Regular cardiac myocyte (primary cell): ENCODE measurements around the gene TLR8. TPM values are rescaled to one million over a fixed set of nuclear protein-coding genes. Genes with fewer than 3 reads are reported as not detected.

Experiments
- total RNA-seq: library from RNA; depleted of rRNA; stranded (reverse); fragments of >200 nt; gene quantifications from 2 replicates; pipeline ENCODE4 v1.2.3, GENCODE V29; 2014

Gene TLR8
- not detected in 2 replicates for total RNA-seq

GRCh38 chrX:12906046-12906761, at the start of gene TLR8:
Gene TLR8, plus strand, starts transcription at chrX:12906620. Its CDS starts 87 bp downstream, at chrX:12906707.

DNA sequence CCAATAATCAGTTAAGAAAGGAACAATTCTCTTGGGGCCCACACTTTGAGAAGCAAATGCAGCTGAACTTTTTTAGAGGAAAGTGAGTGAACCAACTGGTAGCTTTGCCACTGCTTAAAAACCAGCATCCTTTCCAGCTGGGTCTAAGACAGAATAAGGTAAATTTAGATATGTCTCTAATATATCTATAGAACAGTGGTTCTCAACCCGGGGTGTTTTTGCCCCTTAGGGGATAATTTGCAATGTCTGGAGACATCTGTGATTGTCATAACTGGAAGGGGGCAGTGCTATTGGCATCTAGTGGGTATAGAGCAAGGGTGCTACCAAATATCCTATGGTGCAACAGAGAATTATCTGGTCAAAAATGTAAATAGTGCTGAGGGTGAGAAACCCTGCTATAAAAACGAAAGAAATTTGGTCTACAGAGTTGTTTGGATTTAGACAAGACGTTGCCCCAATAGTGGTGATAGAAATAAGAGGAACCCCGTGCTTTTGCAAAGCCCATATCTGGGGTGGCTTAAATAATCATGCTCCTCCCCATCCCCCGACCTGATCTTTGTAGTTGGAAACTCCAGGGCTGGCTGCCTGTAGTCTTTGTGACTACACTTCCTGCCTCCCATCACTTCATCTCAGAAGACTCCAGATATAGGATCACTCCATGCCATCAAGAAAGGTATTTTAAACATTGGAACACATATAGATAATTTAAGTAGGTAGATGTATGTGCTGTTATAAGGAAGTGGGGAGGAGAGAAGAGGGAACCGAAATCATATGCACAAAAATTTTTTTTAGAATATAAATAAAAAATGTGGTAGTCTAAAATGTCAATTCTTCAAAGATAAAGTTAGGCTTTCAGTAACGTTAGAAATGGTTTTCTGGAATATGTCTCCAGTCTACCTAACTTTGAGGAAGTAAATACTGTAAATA, 39.7 kb upstream of the TLR8 start, which contains the start of gene TLR7:
TLR7 (plus strand) TSS at position 622 of the 927 bp plus-strand sequence. CDS start 507 bp downstream, outside the sequence.

Other genes starting within 250 kb of the TLR8 start
- 32.7 and 42.9 TPM in 2 replicates for gene PRPS2, start 115.2 kb upstream of the TLR8 start, total RNA-seq
- not detected in 2 replicates for gene TLR7, start 39.5 kb upstream of the TLR8 start, total RNA-seq
- gene TMSB4X, start 68.5 kb downstream of the TLR8 start, total RNA-seq, result 9,433 and 12,377 TPM in 2 replicates
- not detected in 2 replicates for gene FAM9C, start 138.0 kb downstream of the TLR8 start, total RNA-seq